ENCODE data around the gene ALLC.

Gene ALLC

DNA sequence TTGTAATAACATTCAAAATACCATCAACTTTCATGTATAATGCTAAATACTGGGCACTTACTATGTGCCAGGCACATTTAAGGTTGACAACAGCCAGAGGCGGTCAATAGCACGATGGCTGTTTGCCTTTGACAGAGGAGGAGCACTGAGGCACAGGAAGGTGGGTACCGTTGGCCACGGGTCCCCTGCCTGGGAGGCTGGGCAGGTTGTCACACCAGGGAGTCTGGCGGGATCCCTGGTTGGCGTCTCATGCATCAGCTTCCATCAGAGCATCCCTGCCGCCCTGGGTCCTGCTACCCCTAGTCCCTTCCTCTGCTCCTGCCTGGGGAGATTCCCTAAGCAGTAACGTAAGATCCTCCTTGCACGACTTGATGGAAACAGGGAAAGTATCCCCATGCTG, 19.4 kb downstream of the ALLC start:
- no peak overlapping the region for H3K27ac ChIP-seq
- no peak overlapping the region for H3K4me3 ChIP-seq
- TF ChIP-seq, protein P1, sequence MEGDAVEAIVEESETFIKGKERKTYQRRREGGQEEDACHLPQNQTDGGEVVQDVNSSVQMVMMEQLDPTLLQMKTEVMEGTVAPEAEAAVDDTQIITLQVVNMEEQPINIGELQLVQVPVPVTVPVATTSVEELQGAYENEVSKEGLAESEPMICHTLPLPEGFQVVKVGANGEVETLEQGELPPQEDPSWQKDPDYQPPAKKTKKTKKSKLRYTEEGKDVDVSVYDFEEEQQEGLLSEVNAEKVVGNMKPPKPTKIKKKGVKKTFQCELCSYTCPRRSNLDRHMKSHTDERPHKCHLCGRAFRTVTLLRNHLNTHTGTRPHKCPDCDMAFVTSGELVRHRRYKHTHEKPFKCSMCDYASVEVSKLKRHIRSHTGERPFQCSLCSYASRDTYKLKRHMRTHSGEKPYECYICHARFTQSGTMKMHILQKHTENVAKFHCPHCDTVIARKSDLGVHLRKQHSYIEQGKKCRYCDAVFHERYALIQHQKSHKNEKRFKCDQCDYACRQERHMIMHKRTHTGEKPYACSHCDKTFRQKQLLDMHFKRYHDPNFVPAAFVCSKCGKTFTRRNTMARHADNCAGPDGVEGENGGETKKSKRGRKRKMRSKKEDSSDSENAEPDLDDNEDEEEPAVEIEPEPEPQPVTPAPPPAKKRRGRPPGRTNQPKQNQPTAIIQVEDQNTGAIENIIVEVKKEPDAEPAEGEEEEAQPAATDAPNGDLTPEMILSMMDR (IDR thresholded peaks at IDR 0.05), result no peak
- no peak for DNase-seq (ENCODE audit: low spot score)

DNA sequence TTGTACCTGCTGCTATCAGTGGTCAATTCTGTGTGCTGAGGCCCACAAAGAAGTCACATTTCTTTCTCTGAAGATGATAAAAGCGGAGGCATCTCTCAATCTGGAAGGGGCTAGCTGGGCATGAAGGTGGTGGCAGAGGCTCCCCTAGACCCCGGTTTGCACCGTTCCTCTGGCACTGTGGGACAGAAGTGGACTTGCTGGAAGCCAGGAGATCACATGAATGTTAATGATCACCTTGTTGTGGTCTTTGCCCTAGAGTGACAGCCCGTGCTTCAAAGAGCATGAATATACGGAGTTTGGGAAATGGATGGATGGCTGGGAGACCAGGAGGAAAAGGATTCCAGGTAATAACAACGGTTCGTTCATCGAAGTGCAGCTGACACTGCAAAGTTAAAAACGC, 20.2 kb downstream of the ALLC start:
- H3K27ac ChIP-seq, result no peak overlapping the region
- H3K4me3 ChIP-seq, result no peak overlapping the region
- DNase-seq (ENCODE audit: low spot score), result no peak
- TF ChIP-seq, protein P1 (IDR thresholded peaks at IDR 0.05), result no peak

DNA sequence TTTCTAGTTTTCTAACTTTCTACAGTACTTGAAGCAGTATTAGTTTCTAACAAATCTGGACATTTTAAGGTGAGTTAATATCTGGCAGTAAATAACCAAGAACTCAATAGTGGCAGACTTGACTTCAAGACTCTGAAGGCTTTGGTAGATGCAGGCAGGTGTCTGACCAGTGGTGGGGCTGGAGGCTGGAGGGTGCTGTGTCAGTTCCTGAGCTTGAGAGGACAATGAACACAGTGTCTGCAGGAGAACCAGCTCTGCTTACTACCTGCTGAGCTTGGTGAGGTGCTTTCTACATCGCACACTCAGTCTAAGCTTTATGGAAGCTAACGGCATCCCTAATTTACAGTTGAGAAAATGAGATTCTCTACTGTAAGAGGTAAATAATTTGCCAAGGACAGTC, 21.2 kb downstream of the ALLC start:
- Histone ChIP-seq H3K4me3 (no peak overlapping the region), H3K27ac (no peak overlapping the region)
- TF ChIP-seq, protein P1 (IDR thresholded peaks at IDR 0.05), result no peak
- no peak for DNase-seq (ENCODE audit: low spot score)

DNA sequence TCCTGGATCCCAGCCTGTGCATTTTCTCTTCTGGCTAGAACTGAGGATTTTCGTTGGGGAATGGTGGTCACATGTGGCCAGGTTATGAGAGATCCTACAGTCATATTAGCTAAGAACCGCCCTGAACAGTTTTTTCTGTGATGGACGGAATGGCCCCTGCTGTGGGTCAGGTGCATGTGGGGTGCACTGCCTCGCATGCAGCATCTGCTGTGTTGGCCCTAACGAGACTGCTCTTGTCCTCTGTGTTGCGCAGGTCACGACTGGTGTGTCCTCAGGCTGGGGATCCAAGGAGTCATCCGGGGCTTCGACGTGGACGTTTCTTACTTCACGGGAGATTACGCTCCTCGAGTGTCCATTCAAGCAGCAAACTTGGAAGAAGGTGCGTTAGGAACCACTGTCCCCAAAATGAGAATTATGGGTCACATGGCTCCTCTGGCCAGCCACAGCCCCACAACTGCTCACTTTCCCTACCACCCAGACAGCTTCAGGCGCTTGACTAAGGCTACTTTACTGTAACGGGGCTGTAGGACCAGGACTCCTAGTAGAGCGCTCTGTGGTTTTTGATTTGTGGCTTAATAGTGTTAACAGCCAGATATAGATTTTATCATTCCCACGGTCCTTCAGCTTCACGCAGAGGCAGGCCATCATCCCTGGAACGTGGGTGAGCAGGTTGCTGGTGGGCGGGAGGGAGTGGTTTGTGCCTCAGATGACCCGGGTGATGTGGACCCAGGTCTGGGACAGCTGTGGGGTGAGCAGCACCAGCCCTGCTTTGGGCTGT, 21.8 kb downstream of the ALLC start:
- Histone ChIP-seq H3K4me3 (no peak overlapping the region), H3K27ac (no peak overlapping the region)
- no peak for DNase-seq (ENCODE audit: low spot score)
- TF ChIP-seq, protein P1 (IDR thresholded peaks at IDR 0.05), result no peak

DNA sequence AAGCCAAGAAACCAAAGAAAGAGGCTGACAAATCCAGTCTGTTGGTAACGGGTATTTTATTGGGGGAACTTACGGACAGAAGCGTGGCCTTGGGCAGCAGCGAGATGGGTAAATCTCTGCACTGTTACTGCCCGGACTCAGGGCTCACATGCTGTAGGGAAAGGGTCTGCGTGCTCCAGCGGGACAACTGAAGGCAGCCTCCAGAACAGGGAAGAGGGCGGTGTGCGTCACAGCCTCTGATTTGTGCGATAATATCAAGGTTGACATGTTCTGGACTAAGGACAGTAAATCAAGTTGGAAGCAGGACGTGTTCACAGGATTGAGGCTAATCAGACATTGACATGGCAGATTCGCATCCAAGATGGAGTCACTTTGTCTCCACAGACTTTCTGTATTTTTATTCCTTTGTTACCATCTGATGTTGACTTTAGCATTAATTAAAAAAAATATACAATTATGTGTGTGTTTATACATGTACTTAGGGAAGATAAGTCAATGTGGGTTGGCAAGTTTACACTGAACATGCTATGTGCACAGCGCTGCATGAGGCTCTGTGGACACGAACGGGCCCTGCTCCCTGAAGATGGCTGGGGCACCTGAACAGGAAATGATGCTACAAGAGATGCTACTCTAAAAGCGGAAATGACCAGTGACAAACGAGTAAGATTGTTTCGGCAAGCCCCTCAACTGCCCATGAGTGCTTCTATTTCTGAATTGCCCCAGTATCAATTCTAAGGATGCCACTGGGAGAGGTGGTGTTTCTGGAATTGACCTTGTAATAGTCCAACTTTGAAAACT, 22.7 kb downstream of the ALLC start:
- DNase-seq (ENCODE audit: low spot score), result no peak
- Histone ChIP-seq H3K27ac (no peak overlapping the region), H3K4me3 (no peak overlapping the region)
- TF ChIP-seq, protein P1 (IDR thresholded peaks at IDR 0.05), result no peak

DNA sequence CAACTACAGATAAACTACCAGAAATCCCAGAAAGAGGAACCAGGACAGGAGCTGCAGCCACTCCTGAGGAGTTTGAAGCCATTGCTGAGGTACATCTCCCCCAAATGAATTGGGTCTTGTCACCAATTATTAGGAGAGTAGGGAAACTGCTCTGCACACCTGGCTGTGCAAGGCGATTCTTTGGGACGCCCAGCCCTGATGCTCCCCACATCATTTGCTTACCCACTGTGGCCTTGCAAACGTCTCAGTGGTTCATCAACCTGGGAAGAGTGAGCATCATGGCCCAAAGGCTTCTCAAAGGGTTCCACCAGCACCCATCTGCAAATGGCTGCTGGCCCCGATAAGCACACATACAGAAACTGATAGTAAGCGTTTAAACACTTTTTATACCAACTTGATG, 23.6 kb downstream of the ALLC start:
- Histone ChIP-seq H3K27ac (no peak overlapping the region), H3K4me3 (no peak overlapping the region)
- TF ChIP-seq, protein P1 (IDR thresholded peaks at IDR 0.05), result no peak
- no peak for DNase-seq (ENCODE audit: low spot score)
